HG03354 (cell line): Measurements from ENCODE around the gene ZNF829.

ENCODE experiments used
- ATAC-seq: cut with Tn5 transposase; IDR thresholded peaks from one replicate; pipeline ENCODE4 v1.9.1; 2021; ENCODE audit warnings: mild to moderate bottlenecking; ENCODE audit not compliant: unreplicated experiment, poor library complexity, severe bottlenecking

ZNF829 gene

DNA sequence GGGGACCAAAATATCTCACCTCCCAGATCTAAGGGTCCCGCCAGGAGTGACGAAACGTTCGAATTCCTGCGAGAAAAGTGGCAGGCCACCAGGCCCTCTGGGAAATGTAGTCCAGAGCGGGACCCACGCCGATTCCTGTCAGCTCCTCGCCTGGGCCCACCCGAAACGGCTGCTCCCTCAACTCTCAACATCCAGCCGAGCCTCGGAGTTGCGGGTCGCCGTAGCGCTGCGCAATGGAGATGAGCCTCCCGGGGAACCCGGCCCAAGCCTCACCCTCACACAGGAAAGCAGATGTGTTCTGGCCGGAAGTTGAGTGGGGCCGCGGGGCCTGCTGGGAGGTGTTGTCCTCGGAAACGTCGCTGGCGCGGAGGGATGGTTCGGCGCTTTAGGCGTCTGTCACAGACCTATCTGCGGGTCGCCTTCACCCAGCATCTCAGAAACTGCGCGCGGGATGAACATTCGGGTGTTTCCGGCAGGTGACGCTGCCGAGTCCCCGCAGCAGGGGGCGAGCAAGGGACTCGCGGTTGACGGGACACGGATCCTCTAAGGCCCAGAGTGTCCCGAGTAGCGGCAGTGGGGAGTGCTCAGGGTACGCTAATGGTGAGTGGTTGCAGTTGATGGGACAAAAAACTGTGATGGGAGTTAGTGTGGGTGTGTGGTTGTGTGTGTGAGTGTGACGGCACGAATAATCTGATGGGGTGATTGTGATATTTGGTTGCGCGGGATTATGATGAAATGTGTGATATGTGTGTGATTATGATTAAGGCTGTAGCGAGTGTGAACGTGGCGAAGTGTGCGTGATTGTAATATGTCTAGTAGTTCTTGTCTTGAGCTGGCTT lies at the start of gene ZNF829, which contains the start of gene ZNF568:
ZNF829 (minus strand) TSS at position 300 of the 839 bp plus-strand sequence. CDS start 1,124 bp downstream, outside the sequence.
ZNF568 (plus strand) TSS at position 341 of the 839 bp plus-strand sequence. CDS start 6,439 bp downstream, outside the sequence.
- ATAC-seq, result peak; percentile 95

DNA sequence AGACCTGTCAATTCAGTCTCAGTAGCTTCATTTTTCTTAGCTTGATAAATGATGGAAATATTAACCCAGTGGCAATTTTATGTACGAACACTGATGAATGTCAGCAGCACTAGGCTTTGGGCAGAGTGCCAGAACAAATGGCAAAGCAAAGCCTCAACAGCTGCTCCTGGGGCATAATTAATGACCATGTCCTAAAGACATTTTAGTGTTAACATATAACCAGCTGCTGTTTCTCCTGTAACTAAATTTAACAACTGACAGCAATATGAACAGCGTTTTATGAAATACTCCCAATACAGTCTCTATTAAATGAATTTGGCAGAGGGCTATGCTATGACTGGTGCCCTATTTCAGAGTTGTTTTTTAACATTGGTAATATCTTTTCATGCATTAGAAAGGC lies 47.2 kb upstream of the ZNF829 start:
- no peak for ATAC-seq

DNA sequence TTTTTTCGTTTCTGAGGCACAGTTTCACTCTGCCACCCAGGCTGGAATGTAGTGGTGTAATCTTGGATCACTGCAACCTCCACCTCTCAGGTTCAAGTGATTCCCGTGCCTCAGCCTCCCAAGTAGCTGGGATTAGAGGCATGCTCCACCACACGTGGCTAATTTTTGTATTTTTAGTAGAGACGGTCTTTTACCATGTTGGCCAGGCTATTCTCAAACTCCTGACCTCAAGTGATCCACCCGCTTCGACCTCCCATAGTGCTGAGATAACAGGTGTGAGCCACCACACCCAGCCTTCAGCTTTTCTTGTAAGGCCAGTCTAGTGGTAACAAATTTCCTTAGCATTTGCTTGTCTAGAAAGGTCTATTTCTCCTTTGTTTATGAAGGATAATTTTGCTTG lies 46.3 kb upstream of the ZNF829 start:
- no peak for ATAC-seq

DNA sequence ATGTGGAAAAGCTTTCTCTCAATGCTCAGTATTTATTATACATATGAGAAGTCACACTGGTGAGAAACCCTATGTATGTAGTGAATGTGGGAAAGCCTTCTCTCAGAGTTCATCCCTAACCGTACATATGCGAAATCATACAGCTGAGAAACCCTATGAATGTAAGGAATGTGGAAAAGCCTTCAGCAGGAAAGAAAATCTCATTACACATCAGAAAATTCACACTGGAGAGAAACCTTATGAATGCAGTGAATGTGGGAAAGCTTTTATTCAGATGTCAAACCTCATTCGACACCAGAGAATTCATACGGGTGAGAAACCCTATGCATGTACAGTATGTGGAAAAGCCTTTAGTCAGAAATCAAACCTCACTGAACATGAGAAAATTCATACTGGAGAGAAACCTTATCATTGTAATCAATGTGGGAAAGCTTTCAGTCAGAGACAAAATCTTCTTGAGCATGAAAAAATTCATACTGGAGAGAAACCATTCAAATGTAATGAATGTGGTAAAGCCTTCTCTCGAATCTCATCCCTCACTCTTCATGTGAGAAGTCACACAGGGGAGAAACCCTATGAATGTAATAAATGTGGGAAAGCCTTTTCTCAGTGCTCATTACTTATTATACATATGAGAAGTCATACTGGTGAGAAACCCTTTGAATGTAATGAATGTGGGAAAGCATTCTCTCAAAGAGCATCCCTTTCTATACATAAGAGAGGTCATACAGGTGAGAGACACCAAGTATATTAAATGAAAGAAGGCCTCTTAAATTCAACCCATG lies 34.4 kb upstream of the ZNF829 start:
- no peak for ATAC-seq

DNA sequence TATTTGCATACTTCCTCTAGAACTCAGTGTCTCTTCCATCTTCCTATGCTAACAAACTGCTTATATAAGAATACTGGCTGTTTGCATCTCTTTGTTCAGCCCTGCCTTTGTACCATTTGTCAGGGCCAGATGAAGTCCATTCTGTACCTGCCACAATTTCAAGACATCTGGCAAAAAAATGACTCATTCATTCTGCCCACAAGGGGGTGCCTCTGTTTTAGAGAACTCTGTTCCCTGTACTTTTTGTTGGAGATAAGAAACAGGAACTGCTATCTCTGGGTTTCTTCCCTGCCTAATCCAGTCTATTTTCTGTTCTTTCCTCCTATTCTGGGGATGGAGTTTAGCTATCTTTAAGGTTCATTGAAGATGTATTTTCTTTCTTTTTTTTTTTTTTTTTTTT lies 23.1 kb upstream of the ZNF829 start:
- no peak for ATAC-seq

DNA sequence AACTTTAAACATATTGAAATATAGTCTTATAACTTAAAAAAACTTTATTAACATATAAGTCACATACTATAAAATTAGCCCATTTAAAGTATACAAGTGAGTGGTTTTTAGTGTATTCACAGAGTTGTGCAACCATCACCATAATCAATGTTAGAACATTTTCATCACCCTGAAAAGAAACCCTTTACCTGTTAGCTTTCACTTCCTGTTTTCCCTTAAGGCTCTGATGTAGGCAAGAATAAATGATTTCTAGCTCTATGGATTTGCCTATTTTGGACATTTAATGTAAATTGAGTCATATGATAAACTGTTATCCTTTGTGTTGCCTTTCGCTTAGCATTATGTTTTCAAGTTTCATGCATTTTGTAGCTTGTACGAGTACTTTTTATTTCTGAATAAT lies 15.6 kb upstream of the ZNF829 start:
- ATAC-seq, result no peak

DNA sequence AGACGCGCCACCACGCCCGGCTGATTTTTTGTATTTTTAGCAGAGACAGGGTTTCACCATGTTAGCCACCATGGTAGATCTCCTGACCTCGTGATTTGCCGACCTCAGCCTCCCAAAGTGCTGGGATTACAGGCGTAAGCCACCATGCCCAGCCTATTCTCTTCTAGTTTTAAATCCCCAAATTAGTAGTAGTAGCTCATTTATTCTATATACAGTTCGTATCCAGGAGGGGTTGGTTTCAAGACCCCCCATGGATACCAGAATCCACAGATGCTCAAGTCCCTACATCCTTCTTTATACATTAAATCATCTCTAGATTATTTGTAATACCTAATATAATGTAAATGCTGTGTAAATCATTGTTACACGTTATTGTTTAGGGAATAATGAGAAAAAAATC lies 2.0 kb upstream of the ZNF829 start:
- ATAC-seq, result no peak

DNA sequence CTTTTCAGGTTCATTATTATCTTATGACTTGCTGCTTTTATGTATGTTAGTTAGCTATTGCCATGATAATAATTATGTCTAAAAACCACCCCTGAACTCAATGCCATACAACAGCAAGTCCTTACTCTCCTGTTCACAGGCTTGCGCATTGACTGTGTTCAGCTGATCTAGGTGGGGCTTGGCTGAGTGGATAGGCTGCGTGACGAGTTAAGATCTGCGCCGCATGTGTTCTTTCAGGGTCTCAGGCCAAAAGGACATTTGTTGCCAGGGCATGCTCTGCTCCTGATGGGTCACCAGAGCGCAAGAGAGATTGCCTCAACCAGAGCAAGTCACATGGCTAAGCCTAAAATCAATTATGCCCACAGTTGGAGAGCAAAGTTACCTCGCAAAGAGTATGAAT lies 900 bp upstream of the ZNF829 start:
- ATAC-seq, result no peak

DNA sequence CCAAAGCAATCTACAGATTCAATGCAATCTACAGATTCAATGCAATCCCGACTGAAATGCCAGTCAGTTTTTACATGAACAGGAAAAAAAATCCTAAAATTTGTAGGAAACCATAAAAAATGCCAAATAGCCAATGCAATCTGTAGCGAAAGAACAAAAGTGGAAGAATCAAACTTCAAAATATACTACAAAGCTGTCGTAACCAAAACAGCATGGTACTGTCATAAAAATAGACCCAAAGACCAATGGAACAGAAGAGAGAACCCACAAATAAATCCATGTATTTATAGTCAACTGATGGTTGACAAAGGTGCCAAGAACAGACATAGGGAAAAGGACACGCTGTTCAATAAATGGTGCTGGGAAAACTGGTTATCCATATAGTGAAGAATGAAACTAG lies 17.7 kb downstream of the ZNF829 start:
- ATAC-seq, result no peak

DNA sequence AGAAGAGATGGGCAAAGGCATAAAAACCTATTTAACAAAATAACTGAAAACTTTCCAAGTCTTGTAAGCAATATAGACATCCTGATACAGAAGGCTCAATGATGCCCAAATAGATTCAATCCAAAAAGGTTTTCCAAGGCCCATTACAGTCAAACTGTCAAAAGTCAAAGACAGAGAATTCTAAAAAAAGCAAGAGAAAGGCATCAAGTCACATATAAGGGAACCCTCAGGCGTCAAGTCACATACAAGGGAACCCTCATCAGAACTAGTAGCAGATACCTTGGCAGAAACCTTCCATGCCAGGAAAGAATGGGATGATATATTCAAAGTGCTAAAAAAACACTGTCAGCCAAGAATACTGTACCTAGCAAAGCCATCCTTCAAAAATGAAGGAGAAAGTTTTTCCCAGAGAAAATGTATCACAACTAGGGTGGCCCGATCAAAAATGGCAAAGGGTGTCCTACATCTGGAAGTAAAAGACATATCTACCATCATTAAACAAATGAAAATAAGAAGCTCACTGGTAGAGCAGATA lies 21.2 kb downstream of the ZNF829 start:
- ATAC-seq, result no peak

DNA sequence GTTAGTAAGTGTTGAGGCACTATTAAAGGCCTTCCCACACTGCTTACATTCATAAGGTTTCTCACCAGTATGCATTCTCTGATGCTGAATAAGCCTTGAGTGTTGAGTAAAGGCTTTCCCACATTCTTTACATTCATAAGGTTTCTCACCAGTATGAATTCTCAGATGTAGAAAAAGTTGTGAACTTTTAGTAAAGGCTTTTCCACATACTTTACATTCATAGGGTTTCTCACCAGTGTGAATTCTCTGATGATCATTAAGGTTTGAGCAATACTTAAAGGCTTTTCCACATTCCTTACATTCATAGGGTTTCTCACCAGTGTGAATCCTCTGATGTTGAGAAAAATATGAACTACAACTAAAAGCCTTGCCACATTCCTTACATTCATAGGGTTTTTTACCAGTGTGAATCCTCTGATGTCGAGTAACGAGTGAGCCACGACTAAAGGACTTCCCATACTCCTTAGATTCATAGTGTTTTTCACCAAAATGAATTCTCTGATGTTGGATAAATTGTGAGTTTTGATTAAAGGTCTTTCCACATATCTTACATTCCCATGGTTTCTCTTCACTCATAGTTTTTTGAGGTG lies 24.2 kb downstream of the ZNF829 start:
- ATAC-seq, result no peak

DNA sequence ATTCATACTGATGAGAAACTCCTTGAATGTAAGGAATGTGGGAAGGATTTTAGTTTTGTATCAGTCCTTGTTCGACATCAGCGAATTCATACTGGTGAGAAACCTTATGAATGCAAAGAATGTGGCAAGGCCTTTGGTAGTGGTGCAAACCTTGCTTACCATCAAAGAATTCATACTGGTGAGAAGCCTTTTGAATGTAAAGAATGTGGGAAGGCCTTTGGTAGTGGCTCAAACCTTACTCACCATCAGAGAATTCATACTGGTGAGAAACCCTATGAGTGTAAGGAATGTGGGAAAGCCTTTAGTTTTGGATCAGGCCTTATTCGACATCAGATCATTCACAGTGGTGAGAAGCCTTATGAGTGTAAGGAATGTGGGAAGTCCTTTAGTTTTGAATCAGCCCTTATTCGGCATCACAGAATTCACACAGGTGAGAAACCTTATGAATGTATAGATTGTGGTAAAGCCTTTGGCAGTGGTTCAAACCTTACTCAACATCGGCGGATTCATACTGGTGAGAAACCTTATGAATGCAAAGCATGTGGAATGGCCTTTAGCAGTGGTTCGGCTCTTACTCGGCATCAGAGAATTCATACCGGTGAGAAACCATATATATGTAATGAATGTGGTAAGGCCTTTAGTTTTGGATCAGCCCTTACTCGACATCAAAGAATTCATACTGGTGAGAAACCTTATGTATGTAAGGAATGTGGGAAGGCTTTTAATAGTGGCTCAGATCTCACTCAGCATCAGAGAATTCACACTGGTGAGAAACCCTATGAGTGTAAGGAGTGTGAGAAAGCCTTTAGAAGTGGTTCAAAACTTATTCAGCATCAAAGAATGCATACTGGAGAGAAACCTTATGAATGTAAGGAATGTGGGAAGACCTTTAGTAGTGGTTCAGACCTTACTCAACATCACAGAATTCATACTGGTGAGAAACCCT lies 38.8 kb downstream of the ZNF829 start:
- no peak for ATAC-seq

DNA sequence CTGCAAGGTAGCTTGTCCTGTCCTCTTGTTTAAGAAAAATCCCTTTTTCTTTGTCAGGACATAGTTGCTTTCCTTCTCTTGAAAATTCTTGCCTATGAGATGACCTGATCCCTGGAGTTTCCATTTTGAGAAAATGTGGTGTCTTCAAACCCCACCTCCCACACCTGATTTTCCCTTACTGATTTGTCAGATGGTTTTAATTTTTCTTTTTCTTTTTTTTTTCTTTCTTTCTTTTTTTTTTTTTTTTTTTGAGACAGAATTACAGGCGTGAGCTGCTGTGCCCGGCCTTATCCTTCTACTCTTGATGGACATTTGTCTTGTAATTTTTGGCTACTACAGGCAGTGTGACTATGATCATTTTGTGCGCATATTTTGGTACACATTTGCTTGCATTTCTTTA lies 64.2 kb downstream of the ZNF829 start:
- ATAC-seq, result no peak

DNA sequence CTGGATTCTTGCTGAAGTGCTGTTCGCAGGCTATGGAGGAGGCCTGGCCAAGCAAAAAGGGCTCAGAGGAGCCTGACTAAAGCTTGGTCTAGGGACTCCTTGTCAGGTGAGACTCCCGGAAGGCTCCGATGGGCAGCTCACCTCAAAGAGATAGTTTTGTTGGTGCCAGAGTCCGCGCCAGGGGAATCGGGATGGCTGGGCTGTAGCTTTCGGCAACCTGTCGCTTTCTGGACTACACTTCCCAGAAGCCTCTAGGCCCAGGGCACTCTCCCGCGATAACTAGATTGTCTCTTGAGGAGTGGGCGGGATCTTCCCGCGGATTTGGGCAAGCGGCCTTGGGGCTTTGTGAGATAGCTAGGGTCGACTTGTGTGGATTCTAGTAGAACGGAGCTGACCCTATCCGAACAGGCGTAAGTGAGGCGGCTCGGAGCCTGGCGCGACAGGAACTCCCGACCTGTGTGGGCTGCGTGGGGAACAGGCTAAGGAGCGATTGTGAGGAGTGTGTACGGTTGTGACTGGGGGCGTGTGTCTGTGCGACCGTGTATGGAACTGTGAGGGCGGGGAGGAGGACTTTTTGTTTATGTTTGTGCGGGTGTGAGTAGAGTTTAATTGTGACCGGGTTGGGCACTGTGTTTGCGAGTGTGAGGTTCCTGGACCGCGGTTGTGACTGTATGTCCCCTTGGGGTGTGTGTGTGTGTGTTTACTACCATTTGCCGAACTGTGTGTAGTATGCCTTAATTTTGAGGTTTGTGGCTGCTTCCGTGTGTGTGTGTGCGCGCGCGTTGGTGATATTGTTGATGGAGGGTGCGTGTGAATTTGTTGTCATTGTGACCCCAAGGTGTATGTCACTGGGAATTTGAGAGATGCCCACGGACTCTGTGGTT lies 65.3 kb downstream of the ZNF829 start, which contains the start of gene ZNF345:
ZNF345 (plus strand) TSS at position 318 of the 884 bp plus-strand sequence. CDS start 25,955 bp downstream, outside the sequence.
- ATAC-seq, result peak; percentile 89

DNA sequence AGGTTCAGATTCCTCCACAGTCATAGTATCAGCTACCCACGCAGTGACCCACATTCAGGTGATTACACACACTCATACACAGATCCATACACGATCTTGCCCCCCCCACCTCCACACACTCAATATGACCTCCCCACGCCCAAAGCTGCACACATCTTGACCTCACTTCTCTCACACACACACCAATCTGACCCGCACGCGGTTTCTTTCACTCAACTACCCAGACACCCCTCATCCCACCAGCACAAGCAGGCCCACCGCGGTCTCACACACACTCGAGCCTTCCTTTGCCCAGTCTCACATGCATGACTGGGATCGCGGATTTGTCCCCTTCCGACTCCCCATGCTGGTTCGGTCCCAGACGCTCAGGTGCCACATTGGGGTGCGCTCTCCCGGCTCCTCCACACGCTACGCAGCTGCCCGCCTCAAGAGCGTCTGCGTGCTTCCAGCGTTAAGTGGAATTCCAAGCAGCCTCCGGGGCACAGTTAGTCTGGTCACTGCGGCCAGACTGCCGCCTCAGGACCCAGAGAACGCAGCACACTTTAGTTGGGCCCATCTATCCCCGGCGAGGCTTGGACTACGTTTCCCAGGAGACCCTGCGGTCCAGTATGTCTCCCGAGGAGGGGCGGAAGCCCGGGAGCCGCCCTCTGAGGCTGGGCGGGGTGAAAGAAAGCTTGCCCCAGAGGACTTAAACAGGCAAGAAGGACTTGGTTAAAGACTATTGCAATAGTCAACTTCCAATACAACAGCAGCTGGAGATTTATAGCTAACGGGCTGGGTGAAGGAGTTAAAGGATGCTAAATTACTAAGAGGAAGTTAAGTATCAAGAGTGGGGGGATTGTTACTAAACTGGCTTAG lies 66.2 kb downstream of the ZNF829 start:
- ATAC-seq, result peak; percentile 89

DNA sequence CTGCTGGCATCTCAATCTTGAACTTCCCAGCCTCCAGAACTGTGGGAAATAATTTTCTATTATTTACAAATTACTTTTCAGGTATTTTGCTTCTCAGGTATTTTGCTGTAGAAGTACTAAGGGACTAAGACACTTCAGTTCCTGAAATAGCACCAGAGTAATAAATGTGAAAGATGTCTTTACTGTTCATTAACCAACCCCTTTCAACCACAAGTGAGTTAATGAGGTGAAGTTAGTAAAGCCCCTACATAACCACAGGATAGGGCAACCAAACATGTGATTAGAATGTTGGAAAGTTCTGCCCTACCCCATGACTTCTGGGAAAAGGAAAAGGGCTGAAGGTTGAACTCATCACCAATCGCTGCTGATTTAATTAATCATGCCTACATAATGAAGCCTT lies 68.1 kb downstream of the ZNF829 start:
- no peak for ATAC-seq

DNA sequence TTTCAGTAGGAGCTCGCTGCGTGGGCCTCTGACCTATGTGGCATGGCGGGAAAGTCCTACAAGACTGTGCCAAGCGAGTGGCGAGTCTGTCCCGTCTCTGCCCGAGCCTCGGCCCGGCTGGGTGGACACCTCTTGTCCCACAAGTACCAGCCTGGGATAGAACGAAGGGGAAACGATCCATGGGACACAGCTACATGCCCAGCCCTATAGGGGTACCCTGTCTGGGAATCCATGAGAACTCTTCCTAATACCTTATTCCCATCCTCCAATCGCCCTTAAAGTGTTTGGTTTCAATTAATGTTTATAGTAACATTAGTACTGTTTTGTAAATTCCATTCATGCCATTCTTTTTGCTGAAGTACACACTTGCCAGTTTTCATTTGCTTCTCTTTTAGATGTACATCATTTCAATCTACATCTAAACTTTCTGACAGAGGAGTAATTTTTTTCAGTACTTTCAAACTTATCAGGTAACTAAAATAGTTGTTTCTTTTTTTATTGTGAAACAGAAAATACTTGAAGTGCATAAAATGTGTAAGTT lies 77.2 kb downstream of the ZNF829 start:
- peak; percentile 6 for ATAC-seq
